Mesenchymal stem cell (in vitro differentiated cells and primary cell): ENCODE measurements around the gene WSB2. TPM values are rescaled to one million over a fixed set of nuclear protein-coding genes. Genes with fewer than 3 reads are reported as not detected.

Source experiments
- small RNA-seq: library from polyadenylated mRNA; stranded (forward); fragments of <200 nt; extraction: miRNeasy Mini kit (QIAGEN cat#:217004); gene quantifications from one replicate; pipeline ENCODE3, GENCODE V24; 2013; ENCODE audit warnings: low read depth

The WSB2 gene

Small RNA genes lying within 50 kb of the gene (small RNA-seq; reads per million reads assigned to genes)
- not detected for gene AC131159.1
